Measurements from ENCODE around the gene HSD17B3.
"Not testable (repeated sequence)": the region's sequence is repeated elsewhere in the genome, so short reads cannot be mapped to it uniquely, and the experiment has no call there.

HSD17B3 gene

DNA sequence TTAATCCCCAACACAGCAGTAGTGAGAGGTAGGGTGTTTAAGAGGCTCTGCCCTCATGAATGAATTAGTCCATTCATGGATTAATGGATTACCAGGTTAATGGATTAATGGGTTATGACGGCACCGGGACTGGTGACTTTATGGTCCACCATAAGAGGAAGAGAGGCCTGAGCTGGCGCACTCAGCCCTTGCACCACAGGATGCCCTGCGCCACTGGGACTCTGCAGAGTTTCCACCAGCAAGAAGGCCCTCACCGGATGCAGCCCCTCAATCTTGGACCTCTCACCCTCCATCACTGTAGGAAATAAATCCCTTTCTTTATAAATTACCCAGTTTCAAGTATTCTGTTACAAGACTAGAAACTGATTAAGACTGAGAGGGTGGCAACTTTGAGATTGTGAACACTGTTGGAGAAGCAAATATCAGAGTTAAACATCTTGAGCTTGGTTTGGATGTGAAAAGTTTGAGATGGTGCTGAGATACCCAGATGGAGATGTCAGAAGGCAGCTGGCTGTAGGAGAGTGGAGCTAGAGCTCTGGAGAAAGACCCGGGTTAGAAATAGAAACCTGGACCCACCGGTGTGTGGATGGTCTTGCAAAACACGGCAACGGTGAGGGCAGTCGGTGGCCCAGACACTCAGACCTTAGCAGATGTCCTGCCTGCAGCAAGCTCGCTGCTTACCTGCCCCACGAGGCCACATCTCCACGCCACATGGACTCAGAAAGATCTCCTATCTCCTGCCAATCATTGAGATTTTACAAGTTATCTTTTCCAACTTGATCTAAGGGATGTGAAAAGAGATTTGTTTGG is 98.8 kb downstream of the HSD17B3 start:
- no peak for DNase-seq (ENCODE audit: insufficient read length, low spot score)

DNA sequence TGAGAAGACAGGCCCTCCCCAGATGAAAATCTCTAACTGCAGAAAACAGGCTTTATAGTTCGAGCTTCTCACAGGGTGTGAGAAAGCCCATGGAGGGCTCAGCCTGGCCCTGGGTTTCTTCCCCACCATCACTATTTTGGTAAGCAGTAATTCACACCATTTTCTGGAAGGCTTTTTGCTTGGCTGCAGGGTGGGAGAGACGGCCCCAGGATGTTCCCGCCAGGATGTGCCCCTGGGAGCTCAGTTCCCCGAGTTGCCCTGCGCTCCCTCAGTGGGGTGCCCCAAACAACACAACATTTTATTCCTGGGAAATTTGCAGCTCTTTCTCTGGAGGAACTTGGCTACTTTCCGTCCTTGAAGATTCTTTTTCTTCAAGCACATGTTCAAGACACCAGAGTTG is 100.8 kb downstream of the HSD17B3 start:
- DNase-seq (ENCODE audit: insufficient read length, low spot score) (no peak), FAIRE-seq (no peak)

More for the DNA sequence above, 98.8 kb downstream of the HSD17B3 start:
- FAIRE-seq = no peak

DNA sequence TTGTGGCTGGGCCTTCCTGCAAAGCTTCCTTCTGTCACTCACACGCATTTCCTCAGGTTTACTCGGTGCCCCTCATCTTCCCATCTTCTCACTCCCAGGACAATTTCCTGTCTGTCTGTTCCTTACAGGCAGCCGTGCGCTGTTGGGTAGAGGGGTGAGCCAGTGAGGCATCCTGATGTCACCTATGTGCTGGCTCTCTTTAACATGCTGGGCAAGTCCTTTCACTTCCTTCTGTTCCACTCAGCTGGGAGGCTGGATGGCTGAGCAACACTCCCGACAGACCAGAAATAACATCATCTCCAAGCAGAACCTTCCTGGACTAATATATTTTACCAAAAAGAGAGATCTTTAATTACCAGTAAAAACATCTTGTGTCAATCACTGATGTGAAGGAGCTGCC is 103.0 kb downstream of the HSD17B3 start:
- no peak for DNase-seq (ENCODE audit: insufficient read length, low spot score)
- FAIRE-seq = no peak

DNA sequence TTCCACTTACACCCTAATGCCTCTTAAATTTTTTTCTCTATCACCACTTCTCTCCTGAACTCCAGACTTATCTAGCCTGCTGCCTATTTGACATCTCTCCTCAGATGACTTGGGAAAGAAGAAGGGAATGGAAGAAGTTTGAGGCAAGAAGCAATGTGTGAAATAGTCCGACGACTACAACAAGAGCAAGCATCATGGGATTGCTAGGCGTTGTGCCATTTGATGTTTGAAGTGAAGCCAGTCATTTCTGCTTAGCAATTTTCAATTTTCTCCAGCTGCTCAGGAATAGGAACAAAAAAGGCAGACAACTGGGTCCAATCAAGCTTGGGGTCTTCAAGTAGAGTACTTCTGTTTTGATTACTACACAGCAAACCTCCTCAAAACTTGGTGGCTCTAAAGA is 106.4 kb downstream of the HSD17B3 start:
- no peak for FAIRE-seq
- no peak for DNase-seq (ENCODE audit: insufficient read length, low spot score)

DNA sequence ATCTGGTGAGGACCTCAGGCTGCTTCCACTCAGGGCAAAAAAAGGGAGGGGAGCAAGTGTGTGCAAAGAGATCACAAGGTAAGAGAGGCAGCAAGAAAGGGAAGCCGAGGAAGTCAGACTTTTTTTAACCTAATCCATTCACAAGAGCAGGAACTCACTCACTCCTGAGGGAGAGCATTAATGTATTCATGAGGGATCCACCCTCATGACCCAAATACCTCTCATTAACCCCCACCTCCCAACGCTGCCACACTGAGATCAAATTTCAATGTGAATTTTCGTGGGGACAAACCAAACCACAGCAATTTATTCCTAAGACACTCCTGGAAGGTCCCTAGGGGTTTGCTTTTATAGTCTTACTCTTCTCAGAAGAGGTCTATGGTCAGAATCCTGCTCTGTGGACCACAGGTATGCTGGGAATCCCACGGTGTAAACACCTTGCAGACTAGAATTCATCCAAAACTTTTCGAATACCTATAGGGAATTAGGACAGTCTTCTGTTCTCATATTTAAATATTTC is 108.7 kb downstream of the HSD17B3 start:
- no peak for DNase-seq (ENCODE audit: insufficient read length, low spot score)
- FAIRE-seq = no peak

DNA sequence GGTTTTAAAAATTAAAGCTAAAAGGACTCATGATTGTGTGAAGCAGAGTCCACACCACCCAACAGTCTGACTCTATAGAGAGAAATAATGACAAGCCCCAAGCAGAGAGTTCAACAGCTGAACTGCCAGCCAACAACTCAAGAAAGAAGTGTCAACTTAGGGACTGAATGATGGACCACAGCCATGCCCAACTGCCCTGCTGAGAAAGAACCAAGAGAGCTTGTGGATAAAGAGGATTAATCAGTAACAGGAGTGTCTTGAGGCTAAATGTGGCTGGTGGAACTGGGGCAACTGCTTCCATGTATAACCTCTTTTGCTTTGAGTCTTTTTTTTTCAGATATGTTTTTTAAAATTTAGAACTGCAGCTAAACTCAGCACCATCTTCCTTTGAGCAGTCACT is 109.3 kb downstream of the HSD17B3 start:
- DNase-seq (ENCODE audit: insufficient read length, low spot score) (no peak), FAIRE-seq (no peak)

DNA sequence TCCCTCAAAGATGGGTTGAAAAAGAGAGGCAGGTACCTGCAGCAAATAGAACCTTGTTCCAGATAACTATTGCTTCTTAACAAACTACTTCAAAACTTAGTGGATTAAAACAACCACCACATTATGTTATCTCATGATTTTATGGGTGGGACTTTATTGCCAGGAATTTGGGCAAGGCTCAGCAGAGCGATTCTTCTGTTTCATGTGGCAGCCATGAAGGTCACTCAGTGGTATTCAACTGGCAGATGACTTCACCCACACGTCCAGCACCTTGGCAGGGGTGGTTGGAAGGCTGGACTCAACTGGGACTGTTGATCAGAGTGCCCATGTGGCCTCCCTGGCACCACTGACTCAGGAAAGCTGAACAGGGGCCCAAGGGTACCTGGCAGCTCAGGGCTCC is 112.0 kb downstream of the HSD17B3 start:
- FAIRE-seq = no peak
- no peak for DNase-seq (ENCODE audit: insufficient read length, low spot score)

DNA sequence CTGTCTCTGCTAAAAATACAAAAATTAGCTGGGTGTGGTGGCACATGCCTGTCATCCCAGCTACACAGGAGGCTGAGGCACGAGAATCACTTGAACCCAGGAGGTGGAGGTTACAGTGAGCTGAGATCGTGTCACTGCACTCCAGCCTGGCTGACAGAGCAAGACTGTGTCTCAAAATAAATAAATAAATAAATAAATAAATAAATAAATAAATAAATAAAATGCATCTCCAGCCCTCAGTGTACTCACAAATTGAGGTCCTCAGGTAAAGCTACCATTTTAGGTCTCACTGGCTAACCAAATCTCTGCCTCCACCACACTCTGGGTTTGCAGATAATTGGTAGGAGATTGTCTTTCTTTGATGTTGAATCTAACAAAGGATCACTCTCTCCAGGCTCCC is 112.4 kb downstream of the HSD17B3 start:
- DNase-seq (ENCODE audit: insufficient read length, low spot score); FAIRE-seq: not testable (repeated sequence)

DNA sequence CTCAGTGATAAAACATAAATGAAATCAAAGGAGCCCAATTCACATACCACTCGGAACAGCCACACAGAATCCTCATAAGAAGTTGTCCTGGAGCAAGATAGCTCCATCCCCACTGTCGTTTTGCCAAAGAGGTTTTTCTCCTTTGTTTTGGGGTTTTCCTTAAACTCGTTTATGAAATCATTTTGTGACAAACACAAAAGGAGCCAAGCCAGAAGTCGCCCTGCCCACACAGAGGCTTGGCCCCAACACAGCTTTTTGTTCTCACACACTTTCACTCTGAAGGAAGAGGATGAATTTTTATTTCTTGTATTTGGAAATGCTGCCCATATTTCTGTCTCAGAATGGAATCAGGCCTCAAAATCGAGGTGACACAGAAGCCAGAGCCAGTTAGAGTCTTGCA is 113.4 kb downstream of the HSD17B3 start:
- FAIRE-seq (no peak), DNase-seq (ENCODE audit: insufficient read length, low spot score) (no peak)

DNA sequence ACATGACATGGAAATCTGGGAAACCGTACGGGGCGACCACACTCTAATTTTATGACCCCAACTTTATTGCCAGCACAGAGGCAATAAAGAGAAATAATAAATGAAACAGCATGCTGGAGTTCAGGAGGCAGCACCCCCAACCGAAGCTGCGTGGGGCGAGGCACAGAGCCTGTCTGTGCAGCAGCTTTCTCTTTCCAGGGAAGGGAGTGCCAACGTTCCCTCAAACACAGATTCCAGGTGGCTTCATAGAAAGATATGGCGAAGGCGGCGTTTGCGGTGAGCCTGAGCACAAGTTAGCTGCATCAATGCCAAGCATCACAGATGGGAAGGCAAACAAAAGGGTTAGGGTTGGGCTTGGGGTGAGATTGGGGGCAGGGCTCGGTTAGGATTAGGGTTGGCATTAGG is 114.8 kb downstream of the HSD17B3 start:
- FAIRE-seq = no peak
- no peak for DNase-seq (ENCODE audit: insufficient read length, low spot score)

DNA sequence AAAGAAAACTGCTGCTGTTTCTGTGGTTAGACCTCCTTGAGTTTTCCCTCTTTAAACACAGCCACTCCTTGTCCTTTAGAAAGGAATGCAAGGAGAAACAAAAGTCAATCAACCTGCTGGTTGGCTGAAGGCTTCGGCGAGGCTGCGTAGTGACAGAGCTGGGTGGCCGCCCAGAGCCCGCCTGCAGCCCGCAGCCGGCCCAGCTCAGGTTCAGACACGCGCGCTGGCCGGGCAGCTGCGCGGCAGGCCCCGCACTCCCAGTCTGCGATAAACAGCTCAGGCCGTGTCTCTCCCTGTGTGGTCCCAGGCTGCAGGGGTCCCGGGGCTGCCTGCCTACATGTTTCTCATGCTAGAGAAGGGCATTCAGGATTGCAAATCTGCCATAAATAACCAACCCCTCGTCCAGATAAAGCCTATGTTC is 115.4 kb downstream of the HSD17B3 start:
- FAIRE-seq = no peak
- DNase-seq (ENCODE audit: insufficient read length, low spot score) = no peak

DNA sequence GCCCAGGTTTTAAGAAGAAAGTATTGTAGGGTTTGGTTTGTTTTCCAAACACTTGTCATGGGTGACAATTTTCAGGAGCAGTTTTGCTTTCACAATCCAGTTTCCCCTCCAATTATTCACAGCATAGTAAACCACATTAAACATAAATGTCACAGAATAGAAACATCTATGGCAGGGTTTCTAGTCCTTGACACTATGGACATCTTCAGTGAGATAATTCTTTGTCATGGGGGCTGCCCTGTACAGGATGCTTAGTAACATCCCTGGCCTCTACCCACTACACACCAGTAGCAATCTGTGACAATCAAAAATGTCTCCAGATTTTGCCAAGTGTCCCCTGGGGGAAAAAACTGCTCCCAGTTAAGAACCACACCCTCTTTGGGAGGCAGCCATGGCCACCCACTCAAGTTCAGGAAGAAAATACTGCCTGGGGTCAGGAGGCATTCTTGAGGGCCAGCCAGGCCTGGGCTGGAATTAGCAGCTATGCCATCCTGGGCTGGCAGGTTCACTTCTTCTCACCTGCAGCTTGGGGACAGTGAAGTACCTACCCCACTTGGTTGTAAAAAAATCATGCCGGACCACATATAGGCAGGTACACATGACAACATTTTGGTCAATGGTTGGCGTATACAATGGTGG is 116.3 kb downstream of the HSD17B3 start:
- FAIRE-seq (no peak), DNase-seq (ENCODE audit: insufficient read length, low spot score) (no peak)

Data from HTR-8/SVneo (cell line).